GM19239 (cell line): Measurements from ENCODE around the gene WNK4.
"Not testable (repeated sequence)": the region's sequence is repeated elsewhere in the genome, so short reads cannot be mapped to it uniquely, and the experiment has no call there.

Experiments used
- DNase-seq: peaks from one replicate; pipeline ENCODE4 v3.0.0; 2011; ENCODE audit warnings: low spot score; ENCODE audit not compliant: insufficient read length
- FAIRE-seq: peaks from 2 replicates; lab custom pipeline; 2011; peaks lifted over from hg19 to GRCh38; lab: Jason Lieb, UNC

The WNK4 gene

GRCh38 chr17:42779936-42780850 is at the start of gene WNK4:
WNK4 (plus strand) TSS chr17:42780610; CDS start chr17:42780699, 89 bp downstream.
- FAIRE-seq (no peak), DNase-seq (no peak)

DNA sequence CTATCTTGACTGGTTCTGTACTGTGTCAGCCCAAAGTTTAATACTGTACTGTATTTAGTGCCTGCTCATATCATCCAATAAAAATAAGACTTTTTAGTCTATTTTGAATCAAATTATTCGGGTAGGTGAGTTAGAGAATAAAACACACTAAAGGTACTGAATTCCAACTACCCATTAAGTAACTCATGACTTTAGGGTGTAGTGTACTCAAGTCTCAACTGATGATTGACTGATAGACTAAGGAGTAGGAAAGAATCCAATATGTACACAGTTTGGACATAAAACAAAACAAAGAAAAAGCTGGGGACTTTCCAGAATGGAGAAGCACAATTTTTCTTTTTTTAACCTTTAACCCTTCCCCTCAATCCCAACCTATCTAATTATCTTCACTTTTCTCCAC is 39.7 kb upstream of the WNK4 start:
- FAIRE-seq (no peak), DNase-seq (no peak)

DNA sequence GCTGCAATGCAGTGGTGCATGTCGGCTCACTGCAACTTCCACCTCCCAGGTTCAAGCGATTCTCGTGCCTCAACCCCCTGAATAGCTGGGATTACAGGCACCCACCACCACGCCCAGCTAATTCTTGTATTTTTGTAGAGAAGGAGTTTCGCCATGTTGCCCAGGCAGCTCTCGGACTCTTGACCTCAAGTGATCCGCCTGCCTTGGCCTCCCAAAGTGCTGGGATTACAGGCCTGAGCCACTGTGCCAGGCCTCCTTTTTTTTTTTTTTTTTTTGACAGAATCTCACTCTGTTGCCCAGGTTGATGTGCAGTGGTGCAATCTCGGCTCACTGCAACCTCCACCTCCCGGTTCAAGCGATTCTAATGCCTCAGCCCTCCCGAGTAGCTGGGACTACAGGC is 37.5 kb upstream of the WNK4 start:
- FAIRE-seq, DNase-seq: not testable (repeated sequence)

GRCh38 chr17:42743595-42744282 is 36.7 kb upstream of the WNK4 start:
- no peak for DNase-seq

GRCh38 chr17:42744283-42744805 is 36.1 kb upstream of the WNK4 start:
- DNase-seq (peak; percentile 45), FAIRE-seq (no peak)

More at GRCh38 chr17:42743595-42744282, 36.7 kb upstream of the WNK4 start:
- FAIRE-seq: peak; percentile 76

GRCh38 chr17:42744806-42745617 is 35.4 kb upstream of the WNK4 start, which contains the start of gene EZH1:
EZH1 (minus strand) TSS chr17:42745040; CDS start chr17:42728941, 16,099 bp downstream.
- DNase-seq (peak; percentile 95), FAIRE-seq (peak; percentile 98)

DNA sequence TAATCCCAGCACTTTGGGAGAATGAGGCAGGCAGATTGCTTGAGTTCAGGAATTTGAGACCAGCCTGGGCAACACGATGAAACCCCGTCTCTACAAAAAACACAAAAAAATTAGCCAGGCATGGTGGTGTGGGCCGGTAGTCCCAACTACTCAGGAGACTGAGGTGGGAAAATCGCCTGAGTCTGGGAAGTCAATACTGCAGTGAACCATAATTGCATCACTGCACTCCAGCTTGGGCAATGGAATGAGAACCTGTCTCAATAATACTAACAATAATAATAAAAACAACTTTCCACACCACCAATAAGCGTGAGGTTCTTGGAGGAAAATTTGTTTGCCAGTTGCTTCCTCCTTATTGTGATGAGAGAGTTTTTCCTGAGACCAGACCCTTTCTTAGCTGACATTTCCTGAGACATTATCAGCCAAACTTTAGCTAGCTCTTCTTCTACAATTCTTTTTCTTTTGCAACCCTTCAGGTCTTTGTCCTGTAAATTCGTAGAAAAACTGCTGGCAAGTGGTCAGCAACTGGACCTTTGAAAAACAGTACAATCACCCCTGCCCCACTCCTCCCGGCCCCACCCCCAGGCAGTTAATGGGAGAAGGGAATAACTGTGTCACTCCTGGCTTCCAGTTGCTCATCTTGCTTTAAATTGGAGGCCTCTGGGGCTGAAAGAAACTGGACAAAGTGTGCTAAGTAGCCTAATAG is 32.1 kb upstream of the WNK4 start:
- no peak for DNase-seq
- no peak for FAIRE-seq

- FAIRE-seq: no peak
- no peak for DNase-seq
Measured at GRCh38 chr17:42748908-42749798, 31.3 kb upstream of the WNK4 start.

DNA sequence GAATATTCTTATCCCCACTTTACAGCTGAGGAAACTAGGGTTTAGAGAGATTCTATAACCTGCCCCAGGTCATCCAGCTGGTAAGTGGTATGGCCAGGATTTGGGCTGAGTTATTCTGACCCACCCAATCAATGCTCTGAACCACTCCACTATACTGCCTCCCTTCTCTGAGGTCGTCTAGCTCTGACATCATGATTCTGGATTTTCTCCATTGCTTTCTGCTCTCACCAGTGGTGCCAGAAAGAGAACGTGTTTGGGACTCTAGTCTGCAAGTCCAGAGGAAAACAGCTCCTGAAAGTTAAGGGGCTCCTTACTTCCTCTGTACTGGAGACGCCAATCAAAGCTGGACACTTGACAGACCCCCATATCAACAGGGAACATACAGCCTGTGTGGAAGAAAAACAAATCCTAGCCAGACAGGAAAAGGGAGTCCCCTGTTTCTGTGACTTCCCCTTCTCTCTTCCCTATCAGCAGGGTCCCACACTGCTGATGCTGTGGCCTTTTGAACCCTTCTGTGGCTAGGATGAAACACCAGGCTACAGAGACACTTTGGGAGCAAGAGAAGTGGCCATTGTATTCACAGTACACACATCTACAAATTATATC is 29.6 kb upstream of the WNK4 start:
- DNase-seq (no peak), FAIRE-seq (no peak)

DNA sequence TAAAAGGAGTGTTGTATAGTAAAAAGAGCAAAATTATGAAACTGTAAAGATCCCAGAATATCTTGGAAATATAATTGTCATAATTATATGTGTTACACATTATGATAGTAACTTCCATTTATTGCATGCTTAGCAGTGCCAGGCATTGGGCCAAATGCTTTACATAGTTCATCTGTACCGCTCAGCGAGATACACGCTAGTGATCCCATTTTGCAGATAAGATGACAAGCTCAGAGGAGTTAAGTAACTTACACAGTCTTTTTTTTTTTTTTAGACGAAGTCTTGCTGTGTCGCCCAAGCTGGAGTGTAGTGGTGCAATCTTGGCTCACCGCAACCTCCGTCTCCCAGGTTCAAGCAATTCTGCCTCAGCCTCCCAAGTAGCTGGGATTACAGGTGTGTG is 28.8 kb upstream of the WNK4 start:
- DNase-seq (no peak), FAIRE-seq (no peak)

DNA sequence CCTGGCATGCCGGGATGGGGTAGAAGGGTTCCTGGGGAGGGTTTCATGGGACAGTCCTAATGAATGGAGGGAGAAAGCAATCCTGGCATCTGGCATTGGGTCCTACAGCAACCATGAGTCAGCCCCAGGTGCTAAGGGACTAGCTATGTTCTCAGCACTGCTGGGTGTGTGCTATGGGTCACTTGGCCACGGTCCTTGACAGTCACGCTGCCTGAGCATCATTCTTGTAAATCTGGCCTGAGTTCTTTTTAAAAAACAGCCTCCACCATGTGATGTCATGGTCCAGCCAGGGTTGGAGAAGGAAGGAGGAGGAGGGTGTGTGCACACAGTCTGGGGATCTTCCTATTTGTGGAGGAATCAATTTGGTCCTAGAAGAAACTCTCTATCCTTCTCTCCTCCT is 25.6 kb upstream of the WNK4 start:
- FAIRE-seq (no peak), DNase-seq (no peak)

- no peak for DNase-seq
- peak; percentile 88 for FAIRE-seq
Measured at GRCh38 chr17:42759982-42760651, 20.3 kb upstream of the WNK4 start.

- DNase-seq (no peak), FAIRE-seq (no peak)
Measured at GRCh38 chr17:42760652-42761581, 19.5 kb upstream of the WNK4 start, which contains the start of gene RAMP2. RAMP2 (plus strand) TSS chr17:42761227; CDS start chr17:42761262, 35 bp downstream.

DNA sequence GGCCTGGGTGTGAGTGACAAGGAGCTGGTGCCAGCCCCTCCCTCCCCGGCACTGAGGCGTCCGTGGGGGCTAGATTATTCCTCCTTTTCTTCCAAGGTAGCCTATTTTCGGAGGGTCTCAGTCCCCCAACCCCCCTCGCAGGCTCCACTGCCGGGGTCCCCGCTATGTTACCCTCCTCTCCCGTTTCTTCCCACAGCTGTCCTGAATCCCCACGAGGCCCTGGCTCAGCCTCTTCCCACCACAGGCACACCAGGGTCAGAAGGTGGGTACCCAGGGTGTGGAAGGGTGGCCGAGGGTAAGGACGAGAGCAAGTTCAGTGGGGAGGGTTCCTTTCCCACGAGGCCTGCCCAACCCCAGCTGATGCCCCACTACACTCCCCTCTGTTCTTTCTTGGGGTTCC is 18.8 kb upstream of the WNK4 start:
- DNase-seq: no peak
- no peak for FAIRE-seq

GRCh38 chr17:42766124-42766523 is 14.3 kb upstream of the WNK4 start:
- no peak for DNase-seq

GRCh38 chr17:42767512-42767911 is 12.9 kb upstream of the WNK4 start:
- DNase-seq (no peak), FAIRE-seq (no peak)

More at GRCh38 chr17:42766124-42766523, 14.3 kb upstream of the WNK4 start:
- no peak for FAIRE-seq
